KMS-11 (cell line): ENCODE results near the gene HMG20A.

Experiments
- H2AFZ ChIP-seq: fragments of 200-600 bp; sonication (generic); 2 replicates; pipeline ENCODE4 v1.6.1; 2016; ENCODE audit warnings: antibody characterized with exemption, mixed run types, low read depth
- H3K27ac ChIP-seq: fragments of 200-600 bp; sonication (generic); 2 replicates; pipeline ENCODE4 v1.6.1; 2016; ENCODE audit warnings: mild to moderate bottlenecking, mixed run types
- H3K27me3 ChIP-seq: fragments of 200-600 bp; sonication (generic); 2 replicates; pipeline ENCODE4 v1.6.1; 2017; ENCODE audit warnings: mild to moderate bottlenecking, low read depth, mixed run types, moderate library complexity; ENCODE audit not compliant: insufficient read depth
- H3K36me3 ChIP-seq: fragments of 200-600 bp; sonication (generic); 2 replicates; pipeline ENCODE4 v1.6.1; 2017; ENCODE audit warnings: mild to moderate bottlenecking, mixed run types; ENCODE audit not compliant: insufficient read depth
- H3K4me1 ChIP-seq: fragments of 200-600 bp; sonication (generic); 2 replicates; pipeline ENCODE4 v1.6.1; 2016; ENCODE audit warnings: mild to moderate bottlenecking, low read depth, mixed run types; ENCODE audit not compliant: poor library complexity, severe bottlenecking
- H3K4me2 ChIP-seq: fragments of 200-600 bp; sonication (generic); 2 replicates; pipeline ENCODE4 v1.7.0; 2016; ENCODE audit warnings: mild to moderate bottlenecking, mixed run types
- H3K4me3 ChIP-seq: fragments of 200-600 bp; sonication (generic); IDR thresholded peaks from 2 replicates; pipeline ENCODE4 v1.6.1; 2017; ENCODE audit warnings: low read depth, low read length, mixed read lengths; ENCODE audit not compliant: insufficient read depth
- H3K79me2 ChIP-seq: fragments of 200-600 bp; sonication (generic); 2 replicates; pipeline ENCODE4 v1.6.1; 2016; ENCODE audit warnings: low read depth, mixed run types; ENCODE audit not compliant: insufficient read depth
- H3K9ac ChIP-seq: fragments of 200-600 bp; sonication (generic); 2 replicates; pipeline ENCODE4 v1.6.1; 2016; ENCODE audit warnings: mild to moderate bottlenecking, mixed run types
- H4K20me1 ChIP-seq: fragments of 200-600 bp; sonication (generic); 2 replicates; pipeline ENCODE4 v1.6.1; 2016; ENCODE audit warnings: mild to moderate bottlenecking, mixed run types; ENCODE audit not compliant: insufficient read depth
- CTCF ChIP-seq: fragments of 200-600 bp; sonication (generic); conservative IDR thresholded peaks from 2 replicates; pipeline ENCODE4 v1.6.1; 2017; ENCODE audit warnings: low read depth, mild to moderate bottlenecking, antibody characterized with exemption, low read length, moderate library complexity, mixed read lengths

The HMG20A gene

DNA sequence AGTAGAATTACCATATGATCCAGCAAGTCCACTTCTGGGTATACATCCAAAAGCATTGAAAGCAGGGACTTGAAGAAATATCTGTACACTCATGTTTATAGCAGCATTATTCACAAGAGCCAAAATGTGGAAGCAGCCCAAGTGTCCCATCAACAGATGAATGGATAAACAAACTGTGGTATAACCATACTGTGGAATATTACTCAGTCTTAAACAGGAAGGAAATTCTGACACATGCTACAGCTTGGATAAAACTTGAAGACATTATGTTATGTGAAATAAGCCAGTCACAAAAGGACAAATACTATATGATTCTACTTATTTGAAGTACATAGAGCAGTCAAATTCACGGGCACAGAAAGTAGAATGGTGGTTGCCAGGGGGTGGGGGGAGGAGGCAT, 91.2 kb downstream of the HMG20A start:
- TF ChIP-seq CTCF, result no peak
- no peak overlapping the region for H3K4me2 ChIP-seq
- no peaks in the 10 kb centered on the region for H3K4me1 ChIP-seq
- no peaks in the 10 kb centered on the region for H4K20me1 ChIP-seq
- H3K36me3 ChIP-seq, result no peaks in the 10 kb centered on the region
- no peak overlapping the region for H3K27ac ChIP-seq
- H3K9ac ChIP-seq, result no peak overlapping the region
- H3K79me2 ChIP-seq, result no peaks in the 10 kb centered on the region
- H3K4me3 ChIP-seq, result no peak overlapping the region
- H3K27me3 ChIP-seq, result no peaks in the 10 kb centered on the region
- no peak overlapping the region for H2AFZ ChIP-seq

DNA sequence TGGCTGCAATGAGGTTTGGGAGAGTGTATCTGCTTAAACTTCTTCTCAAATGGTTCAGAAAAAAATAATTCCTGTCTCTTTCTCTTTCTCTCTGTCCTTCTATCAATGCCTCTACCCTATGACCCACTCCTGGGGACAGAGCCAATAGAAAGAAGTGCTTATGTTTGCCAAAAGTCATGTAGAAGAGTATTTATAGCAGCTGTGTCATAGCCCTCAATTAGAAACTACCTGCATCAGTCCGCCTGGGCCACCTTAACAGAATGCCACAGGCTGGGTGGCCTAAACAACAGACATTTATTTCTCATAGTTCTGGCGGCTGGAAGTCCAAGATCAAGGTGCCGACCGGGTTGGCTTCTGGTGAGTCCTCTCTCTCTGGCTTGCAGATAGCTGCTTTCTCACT, 92.5 kb downstream of the HMG20A start:
- H3K27me3 ChIP-seq, result no peaks in the 10 kb centered on the region
- H3K9ac ChIP-seq, result no peak overlapping the region
- H3K36me3 ChIP-seq, result no peaks in the 10 kb centered on the region
- TF ChIP-seq CTCF, result no peak
- no peaks in the 10 kb centered on the region for H4K20me1 ChIP-seq
- H3K27ac ChIP-seq, result no peak overlapping the region
- H3K4me2 ChIP-seq, result no peak overlapping the region
- no peak overlapping the region for H3K4me3 ChIP-seq
- no peak overlapping the region for H2AFZ ChIP-seq
- no peaks in the 10 kb centered on the region for H3K4me1 ChIP-seq
- H3K79me2 ChIP-seq, result no peaks in the 10 kb centered on the region

DNA sequence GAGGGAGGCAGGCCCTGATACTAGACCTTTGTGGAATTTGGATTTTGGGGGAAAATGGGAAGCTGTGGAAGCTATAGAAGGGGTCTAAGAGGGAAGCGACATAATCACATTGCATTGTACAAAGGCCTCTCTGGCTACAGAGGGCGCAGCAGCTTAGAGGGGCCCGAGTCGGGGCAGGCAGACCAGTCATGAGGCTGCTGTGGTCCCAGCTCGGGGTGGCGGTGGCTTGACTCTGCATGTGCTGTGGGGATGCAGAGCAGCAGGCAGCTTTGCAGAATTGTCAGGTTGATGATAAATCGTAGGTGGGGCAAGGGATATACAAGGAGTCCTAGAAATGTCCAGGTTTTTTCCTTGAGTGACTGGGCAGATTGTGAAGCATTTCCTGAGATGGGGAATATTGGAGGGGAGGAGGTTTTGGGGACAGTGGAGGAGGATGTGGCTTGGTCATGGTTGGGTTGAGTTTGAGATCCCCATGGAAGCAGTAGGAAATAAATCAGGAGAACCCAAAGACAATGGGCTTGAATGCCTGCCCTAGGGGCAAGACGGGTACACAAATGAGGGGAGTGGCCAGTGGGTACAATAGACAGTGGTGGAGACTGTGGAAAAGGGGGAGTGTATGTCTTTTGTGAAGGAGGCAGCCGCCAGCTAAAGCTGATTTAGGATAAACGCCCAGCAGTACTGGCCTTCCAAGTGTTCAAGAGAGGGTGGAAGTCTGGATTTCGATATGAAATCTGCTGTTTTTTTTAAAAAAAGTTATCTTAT, 94.1 kb downstream of the HMG20A start:
- H3K9ac ChIP-seq, result no peak overlapping the region
- no peak overlapping the region for H3K4me3 ChIP-seq
- H3K4me2 ChIP-seq, result no peak overlapping the region
- H4K20me1 ChIP-seq, result no peaks in the 10 kb centered on the region
- H3K36me3 ChIP-seq, result no peaks in the 10 kb centered on the region
- no peak for TF ChIP-seq CTCF
- H2AFZ ChIP-seq, result no peak overlapping the region
- H3K4me1 ChIP-seq, result no peaks in the 10 kb centered on the region
- no peaks in the 10 kb centered on the region for H3K27me3 ChIP-seq
- H3K79me2 ChIP-seq, result no peaks in the 10 kb centered on the region
- H3K27ac ChIP-seq, result no peak overlapping the region

DNA sequence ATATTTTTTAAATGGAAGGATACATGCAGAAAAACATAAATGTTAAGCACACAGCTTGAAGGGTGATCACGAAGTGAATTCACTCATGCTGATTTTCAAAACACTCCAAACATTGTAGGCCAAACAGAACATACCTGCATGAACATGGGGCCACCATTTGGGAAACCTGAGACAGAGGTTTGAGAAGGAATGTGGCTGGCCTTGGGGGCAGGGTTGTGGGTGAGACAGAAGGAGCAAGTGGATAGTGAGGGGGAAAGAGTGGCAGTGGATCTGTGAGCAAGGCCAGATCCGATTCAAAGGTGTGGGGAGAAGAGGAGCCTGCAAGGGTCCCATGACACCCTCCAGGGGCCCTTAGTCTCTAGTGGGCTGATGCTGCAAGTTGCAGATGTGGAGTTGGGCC, 94.9 kb downstream of the HMG20A start:
- Histone ChIP-seq H3K4me2 (no peak overlapping the region), H3K36me3 (no peaks in the 10 kb centered on the region), H3K4me3 (no peak overlapping the region), H3K4me1 (no peaks in the 10 kb centered on the region), H4K20me1 (no peaks in the 10 kb centered on the region), H3K9ac (no peak overlapping the region), H3K27ac (no peak overlapping the region), H3K79me2 (no peaks in the 10 kb centered on the region), H2AFZ (no peak overlapping the region), H3K27me3 (no peaks in the 10 kb centered on the region)
- TF ChIP-seq CTCF, result no peak
